Measurements from ENCODE around the gene PUM2.
"Not testable (repeated sequence)": the region's sequence is repeated elsewhere in the genome, so short reads cannot be mapped to it uniquely, and the experiment has no call there.

The PUM2 gene

DNA sequence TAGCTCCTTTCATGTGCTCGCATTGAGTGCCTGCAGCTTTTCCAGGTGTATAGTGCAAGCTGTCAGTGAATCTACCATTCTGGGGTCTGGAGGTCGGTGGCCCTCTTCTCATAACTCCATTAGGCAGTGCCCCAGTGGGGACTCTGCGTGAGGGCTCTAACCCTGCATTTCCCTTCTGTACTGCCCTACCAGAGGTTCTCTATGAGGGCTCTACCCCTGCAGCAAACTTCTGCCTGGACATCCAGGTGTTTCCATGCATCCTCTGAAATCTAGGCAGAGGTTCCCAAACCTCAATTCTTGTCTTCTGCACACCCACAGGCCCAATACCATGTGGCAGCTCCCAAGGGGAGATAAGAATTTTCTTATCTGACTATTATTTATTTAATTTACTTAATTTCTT is 17.3 kb upstream of the PUM2 start:
- not testable (repeated sequence) for DNase-seq

GRCh38 chr2:20366672-20367116 is 16.1 kb upstream of the PUM2 start:
- no peak for DNase-seq

- peak; percentile 67 for DNase-seq
Observed at GRCh38 chr2:20365249-20365817, 14.7 kb upstream of the PUM2 start.

GRCh38 chr2:20363578-20363977 is 12.9 kb upstream of the PUM2 start:
- no peak for DNase-seq

DNA sequence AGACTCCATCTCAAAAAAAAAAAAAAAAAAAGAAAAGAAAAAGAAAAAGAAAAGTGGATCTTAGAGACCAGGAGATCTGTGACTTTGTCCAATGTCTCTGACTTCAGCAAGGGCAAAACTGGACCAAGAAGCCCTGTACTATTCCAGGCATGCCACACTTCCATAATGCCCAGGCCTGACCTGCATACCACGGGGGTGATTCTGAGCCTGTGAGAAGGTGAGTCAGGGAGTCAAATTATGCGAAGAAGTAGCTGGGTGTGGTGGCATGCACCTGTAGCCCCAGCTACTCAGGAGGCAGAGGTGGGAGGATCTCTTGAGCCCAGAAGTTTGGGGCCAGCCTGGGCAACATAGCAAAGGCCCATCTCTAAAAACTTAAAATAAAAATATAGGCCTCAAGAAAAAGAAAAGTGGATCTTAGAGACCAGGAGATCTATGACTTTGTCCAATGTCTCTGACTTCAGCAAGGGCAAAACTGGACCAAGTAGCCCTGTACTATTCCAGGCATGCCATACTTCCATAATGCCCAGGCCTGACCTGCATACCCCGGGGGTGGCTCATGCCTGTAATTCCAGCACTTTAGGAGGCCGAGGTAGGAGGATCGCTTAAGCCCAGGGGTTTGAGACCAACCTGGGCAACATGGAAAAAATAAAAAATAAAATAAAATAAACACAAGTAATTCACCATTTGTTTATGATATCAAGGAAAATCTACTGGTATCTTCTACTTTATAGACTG is 12.2 kb upstream of the PUM2 start:
- no peak for DNase-seq

DNA sequence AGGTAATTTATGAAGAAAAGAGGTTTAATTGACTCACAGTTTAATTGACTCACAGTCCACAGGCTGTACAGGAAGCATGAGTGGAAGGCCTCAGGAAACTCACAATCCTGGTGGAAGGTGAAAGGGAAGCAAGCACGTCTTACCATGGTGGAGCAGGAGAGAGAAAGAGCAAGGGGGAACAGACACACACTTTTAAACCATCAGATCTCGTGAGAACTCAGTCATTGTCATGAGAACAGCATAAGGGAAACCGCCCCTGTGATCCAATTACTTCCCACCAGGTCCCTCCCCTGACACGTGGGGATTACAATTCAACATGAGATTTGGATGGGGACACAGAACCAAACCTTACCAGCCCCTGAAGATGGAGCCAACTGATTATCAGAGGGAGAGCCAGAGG is 11.2 kb upstream of the PUM2 start:
- DNase-seq: no peak

DNA sequence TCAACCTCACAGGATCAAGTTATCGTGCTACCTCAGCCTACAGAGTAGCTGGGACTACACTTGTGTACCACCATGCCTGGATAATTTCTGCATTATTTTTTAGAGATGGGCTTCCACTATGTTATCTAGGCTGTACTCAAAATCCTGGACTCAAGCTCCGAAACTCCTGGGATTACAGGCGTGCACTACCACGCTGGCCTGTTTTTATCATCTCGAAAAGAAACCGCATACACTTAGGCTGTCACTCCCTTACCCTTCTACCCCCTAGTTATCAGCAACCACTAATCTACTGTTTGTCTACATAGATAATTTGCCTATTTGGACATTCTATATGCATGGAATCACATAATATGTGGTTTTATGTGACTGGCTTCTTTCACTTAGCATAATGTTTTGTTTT is 8.5 kb upstream of the PUM2 start:
- no peak for DNase-seq

- no peak for DNase-seq
Observed at GRCh38 chr2:20357638-20358389, 7.2 kb upstream of the PUM2 start.

DNA sequence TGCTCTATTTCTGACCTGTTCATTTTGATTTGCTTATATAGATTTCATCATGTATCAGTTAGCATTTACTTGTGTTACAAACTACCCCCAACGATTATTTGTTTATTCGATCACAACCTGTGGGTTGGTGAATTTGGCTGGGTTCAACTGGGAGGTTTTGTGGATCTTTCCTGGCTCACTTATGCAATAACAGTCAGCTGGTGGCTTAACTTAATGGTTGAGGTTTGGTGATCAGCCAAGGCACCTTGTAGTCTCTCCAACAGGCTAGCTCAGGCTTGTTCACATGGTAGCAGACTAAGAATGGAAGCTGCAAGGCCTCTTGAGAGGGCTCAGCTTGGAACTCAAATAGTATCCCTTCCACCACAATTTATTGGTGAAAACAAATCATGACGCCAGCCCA is 5.4 kb upstream of the PUM2 start:
- peak; percentile 88 for DNase-seq

DNA sequence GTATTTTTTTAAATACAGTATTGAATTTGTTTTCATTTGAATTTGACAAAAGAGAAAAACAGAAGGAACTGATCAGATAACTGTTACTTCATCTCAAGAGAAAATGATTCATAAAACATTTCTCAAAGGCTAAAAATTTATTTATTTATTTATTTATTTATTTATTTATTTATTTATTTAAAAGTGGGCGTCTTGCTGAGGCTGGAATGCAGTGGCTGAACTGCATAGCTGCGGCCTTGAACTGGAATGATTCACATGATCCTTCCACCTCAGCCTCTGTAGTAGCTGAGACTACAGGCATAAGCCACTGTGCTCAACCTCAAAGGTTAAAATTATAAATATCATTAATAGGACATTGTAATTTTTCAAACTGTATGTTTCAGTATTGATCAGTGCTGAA is 4.5 kb upstream of the PUM2 start:
- DNase-seq: peak; percentile 63

DNA sequence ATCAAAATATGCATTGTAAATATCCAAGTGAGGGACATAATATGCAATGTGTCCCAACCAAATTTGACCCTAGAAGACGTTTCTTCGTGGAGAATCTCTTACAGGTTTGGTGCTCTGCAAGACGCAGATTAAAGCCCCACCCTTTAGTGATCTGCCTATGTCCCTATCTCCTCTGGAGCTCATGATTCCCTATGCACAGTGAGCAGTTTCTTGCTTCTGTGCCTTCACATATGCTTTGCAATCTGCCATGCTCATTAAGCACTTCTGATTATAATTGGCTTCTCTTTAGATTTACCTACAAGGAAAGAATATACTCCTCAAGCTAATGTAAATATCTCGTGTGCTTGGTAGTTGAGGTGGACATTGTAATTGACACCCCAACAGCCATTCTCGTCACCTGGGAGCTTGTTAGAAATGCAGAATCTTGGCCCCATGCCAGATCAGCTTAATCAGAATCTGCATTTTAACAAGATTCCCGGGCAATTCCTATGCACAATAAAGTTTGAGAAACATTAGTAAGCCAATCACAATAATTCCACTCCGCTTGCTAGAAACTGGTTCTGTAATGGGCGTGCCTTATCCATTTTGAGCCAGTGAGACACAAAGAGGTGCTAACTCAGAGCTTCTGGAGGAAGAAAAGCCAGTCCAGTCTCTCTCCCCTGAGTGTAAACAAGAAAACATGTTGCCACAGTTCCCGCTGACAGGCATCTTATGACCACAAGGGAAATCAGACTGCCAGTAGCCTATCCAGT is 2.8 kb upstream of the PUM2 start:
- no peak for DNase-seq

DNA sequence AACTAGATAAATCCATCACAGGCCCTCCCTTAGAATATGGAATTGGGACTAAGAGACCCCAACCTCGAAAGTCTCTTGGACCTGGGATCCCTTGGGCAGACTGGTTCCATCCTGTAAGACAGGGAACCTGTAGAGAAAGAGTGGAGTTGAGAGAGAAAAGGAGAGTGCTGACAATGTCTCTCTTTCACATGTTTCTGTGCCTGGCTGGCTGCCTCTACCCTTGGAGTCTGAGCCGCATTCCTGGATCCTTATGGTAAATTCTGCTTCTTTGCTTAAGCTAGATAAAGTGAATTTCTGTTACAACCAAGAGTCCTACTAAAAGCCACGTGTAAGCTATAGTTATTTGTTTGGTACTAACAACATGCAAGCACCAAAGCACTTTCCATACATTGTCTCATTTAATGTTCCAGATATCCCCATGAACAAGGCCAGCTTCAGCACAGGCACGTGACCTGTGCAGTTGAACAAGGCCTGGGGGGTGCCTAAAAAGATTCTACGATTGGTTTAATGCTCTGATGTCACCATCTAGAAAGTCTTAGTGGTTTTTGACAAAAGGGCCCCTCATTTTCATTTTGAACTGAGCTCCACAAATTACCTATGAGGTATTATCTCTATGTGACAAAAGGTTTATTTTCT is 2.1 kb upstream of the PUM2 start:
- no peak for DNase-seq

DNA sequence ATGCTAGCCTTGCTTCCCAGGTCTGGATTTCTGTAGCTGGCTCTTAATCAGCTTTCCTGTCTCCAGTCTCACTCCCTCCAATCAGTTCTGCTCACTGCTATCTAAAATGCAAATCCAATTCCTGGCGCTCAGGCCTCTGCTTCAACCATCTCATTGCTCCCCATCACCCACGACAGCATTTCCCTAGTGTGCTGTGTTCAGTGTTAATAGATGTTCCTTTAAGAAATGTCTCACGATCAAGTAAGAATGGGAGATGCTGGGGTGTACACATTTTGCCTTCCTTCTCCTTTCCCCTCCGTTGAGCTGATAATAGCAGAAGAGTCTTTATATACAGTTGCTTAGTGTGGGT is 1.6 kb upstream of the PUM2 start:
- DNase-seq: no peak

DNA sequence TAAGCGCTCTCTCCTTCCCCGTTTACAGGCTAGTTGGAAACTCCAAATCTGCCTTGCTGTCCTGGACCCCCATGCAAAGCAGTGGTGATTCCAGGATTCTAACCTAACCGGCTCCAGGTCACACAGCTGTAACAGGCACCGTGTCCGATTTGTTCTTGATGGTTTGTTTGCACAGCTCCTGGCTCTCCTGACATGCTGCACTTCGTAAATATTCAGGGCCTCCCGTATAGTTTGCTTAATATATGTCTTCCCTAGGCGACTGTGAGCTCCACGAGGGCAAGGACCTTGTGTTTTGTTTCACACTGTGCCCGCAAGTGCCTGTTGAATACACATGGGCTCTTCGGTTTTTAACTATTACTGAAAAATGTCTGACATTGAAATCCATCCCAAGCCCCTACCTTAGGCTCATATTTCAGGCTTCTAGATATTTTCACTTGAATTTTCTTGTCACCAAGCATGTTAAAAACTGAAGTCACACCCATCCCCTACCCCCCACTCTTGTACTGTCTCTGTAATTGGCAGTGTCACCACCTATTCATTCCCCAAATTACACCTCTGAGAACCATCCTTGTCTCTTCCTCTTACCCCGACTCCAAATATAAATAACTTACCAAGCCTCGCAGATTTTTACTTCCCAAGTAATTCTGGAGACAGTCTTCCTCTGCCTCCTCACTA is 1.0 kb upstream of the PUM2 start:
- no peak for DNase-seq

DNA sequence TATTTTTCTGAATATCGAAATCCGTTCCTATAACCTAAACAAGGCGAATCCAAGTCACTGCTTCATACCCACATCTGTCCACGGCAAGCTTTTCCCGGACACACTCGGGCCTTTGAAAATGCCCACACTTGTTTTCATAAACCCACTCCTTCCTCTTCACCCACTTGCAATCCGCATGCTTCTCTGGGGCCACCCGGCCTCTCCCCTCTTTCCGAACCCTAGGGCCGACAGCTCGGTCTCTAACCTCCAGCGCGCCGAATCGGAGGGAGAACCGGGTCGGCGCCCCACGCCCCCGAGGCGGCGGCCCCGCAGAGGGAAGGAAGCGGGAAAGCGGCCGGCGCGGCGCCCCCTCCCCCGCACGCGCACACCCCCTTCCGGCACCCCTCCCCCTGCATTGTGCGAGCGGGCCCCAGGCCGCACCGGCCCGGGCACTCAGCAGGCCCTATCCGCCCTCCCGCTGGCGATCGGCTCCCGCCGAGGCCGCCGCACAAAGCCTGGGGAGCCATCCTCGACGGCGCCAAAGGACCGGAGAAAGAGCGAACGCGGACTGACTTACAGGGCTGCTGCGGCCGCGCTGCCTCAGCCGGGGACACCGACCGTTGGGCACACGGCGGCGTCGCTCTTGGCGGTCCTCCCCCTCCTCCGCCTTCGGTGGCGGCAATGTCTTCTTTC is 467 bp downstream of the PUM2 start:
- peak; percentile 45 for DNase-seq

GRCh38 chr2:20349513-20349921 is 1.1 kb downstream of the PUM2 start:
- no peak for DNase-seq

DNA sequence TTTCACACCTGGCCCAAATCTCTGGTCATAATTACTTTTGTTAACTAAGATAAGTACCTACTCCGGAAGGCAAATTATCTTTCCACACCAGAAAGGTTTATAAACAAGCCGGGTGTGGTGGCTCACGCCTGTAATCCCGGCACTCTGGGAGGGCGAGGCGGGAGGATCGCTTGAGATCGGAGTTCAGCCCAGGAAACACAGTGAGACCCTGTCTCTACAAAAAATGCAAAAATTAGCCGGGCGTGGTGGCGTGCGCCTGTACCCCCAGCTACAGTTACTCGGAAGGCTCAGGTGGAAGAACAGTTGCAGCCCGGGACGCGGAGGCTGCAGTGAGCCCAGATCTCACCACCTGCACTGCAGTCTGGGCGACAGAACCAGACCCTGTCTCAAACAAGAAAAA is 2.1 kb downstream of the PUM2 start:
- DNase-seq: no peak

GRCh38 chr2:20346565-20347381 is 3.9 kb downstream of the PUM2 start:
- no peak for DNase-seq

- no peak for DNase-seq
Observed at GRCh38 chr2:20343128-20343527, 7.5 kb downstream of the PUM2 start.

DNA sequence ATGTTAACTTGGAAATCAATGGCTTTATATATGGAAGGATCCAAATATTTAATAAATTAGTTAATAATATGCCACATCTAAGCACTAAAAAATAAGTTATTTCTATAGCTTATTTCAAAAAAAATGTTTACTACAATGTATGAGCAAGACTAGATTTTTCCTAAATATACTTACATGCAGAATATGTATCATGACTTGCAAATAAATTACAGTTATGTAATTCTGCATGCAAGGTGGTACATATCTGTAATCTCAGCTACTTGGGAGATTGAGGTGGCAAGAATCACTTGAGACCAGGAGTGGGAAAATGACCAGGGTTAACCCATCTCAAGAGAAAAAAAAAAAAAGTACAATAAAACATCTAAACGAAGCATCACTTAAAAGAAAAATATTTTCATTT is 11.6 kb downstream of the PUM2 start:
- DNase-seq: no peak

DNA sequence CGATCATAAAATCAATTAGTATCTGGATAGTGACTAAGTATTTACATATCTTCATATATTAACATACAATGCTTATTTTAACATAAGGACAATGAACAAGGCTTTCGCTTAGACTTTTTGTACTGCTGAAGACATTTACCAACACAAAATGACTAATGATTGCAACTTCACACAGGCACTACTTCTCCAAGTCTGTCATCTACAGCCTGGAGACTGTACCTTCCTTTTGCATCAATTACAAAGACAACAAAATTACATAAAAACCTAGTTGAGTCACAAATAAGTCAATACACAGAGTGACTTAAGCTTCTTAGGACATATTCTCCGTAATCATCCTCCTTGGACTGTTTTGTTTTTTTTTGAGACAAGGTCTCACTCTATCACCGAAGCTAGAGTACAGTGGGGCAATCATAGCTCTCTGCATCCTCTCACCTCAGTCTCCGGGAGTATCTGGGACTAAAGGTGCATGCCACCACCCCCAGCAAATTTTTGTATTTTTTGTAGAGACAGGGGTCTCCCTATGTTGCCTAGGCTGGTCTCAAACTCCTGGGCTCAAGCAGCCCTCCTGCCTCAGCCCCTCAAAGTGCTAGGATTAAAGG is 15.9 kb downstream of the PUM2 start:
- DNase-seq: no peak
